ENCODE measurements around the gene EXOC5.
"Not testable (repeated sequence)": the region's sequence is repeated elsewhere in the genome, so short reads cannot be mapped to it uniquely, and the experiment has no call there.

The EXOC5 gene

GRCh38 chr14:57246933-57247657 is 21.6 kb downstream of the EXOC5 start:
- DNase-seq: no peak

- no peak for DNase-seq
Observed at GRCh38 chr14:57245941-57246340, 22.8 kb downstream of the EXOC5 start.

GRCh38 chr14:57244106-57244505 is 24.6 kb downstream of the EXOC5 start:
- DNase-seq: no peak

- DNase-seq: no peak
Observed at GRCh38 chr14:57243320-57243719, 25.4 kb downstream of the EXOC5 start.

GRCh38 chr14:57240115-57240514 is 28.6 kb downstream of the EXOC5 start:
- DNase-seq: not testable (repeated sequence)

- DNase-seq: no peak
Observed at GRCh38 chr14:57232006-57232405, 36.7 kb downstream of the EXOC5 start.

GRCh38 chr14:57228320-57228719 is 40.4 kb downstream of the EXOC5 start:
- not testable (repeated sequence) for DNase-seq

- no peak for DNase-seq
Observed at GRCh38 chr14:57227083-57227482, 41.6 kb downstream of the EXOC5 start.

GRCh38 chr14:57221931-57222330 is 46.8 kb downstream of the EXOC5 start:
- DNase-seq: no peak

GRCh38 chr14:57212919-57213318 is 55.8 kb downstream of the EXOC5 start:
- no peak for DNase-seq

GRCh38 chr14:57209561-57209960 is 59.1 kb downstream of the EXOC5 start:
- no peak for DNase-seq

GRCh38 chr14:57205938-57206337 is 62.8 kb downstream of the EXOC5 start:
- DNase-seq: no peak

GRCh38 chr14:57202672-57203071 is 66.0 kb downstream of the EXOC5 start:
- not testable (repeated sequence) for DNase-seq

- DNase-seq: no peak
Observed at GRCh38 chr14:57199921-57200320, 68.8 kb downstream of the EXOC5 start.

- no peak for DNase-seq
Observed at GRCh38 chr14:57189070-57189469, 79.6 kb downstream of the EXOC5 start.

- no peak for DNase-seq
Observed at GRCh38 chr14:57182760-57183503, 85.8 kb downstream of the EXOC5 start.

GRCh38 chr14:57179273-57179672 is 89.4 kb downstream of the EXOC5 start:
- DNase-seq: no peak

GRCh38 chr14:57174466-57174865 is 94.2 kb downstream of the EXOC5 start:
- DNase-seq: no peak

GRCh38 chr14:57171903-57172302 is 96.8 kb downstream of the EXOC5 start:
- no peak for DNase-seq

- no peak for DNase-seq
Observed at GRCh38 chr14:57171363-57171762, 97.3 kb downstream of the EXOC5 start.

- DNase-seq: no peak
Observed at GRCh38 chr14:57169901-57170300, 98.8 kb downstream of the EXOC5 start.

GRCh38 chr14:57168138-57168679 is 100.5 kb downstream of the EXOC5 start:
- no peak for DNase-seq

GRCh38 chr14:57161583-57162234 is 107.0 kb downstream of the EXOC5 start:
- DNase-seq: no peak

GRCh38 chr14:57160333-57160732 is 108.4 kb downstream of the EXOC5 start:
- no peak for DNase-seq
